ENCODE results near the gene FAM110A.
"Not testable (repeated sequence)": the region's sequence is repeated elsewhere in the genome, so short reads cannot be mapped to it uniquely, and the experiment has no call there.

The FAM110A gene

GRCh38 chr20:841568-842546 is 8.3 kb downstream of the FAM110A start:
- in situ Hi-C loops (cut with MboI; ENCODE audit: low sequenced_read_pairs) = no loop called here

- in situ Hi-C loops (cut with MboI; ENCODE audit: low sequenced_read_pairs) = no loop called here
Measured at GRCh38 chr20:842547-842940, 9.0 kb downstream of the FAM110A start.

GRCh38 chr20:843912-844311 is 10.4 kb downstream of the FAM110A start:
- in situ Hi-C loops (cut with MboI; ENCODE audit: low sequenced_read_pairs) = no loop called here

- in situ Hi-C loops (cut with MboI; ENCODE audit: low sequenced_read_pairs) = no loop called here
Measured at GRCh38 chr20:844473-845225, 11.1 kb downstream of the FAM110A start.

- in situ Hi-C loops (cut with MboI; ENCODE audit: low sequenced_read_pairs) = no loop called here
Measured at GRCh38 chr20:845226-845868, 11.8 kb downstream of the FAM110A start.

GRCh38 chr20:845941-846893 is 12.7 kb downstream of the FAM110A start:
- in situ Hi-C loops (cut with MboI; ENCODE audit: low sequenced_read_pairs) = no loop called here

- in situ Hi-C loops (cut with MboI; ENCODE audit: low sequenced_read_pairs) = no loop called here
Measured at GRCh38 chr20:846894-847278, 13.4 kb downstream of the FAM110A start.

GRCh38 chr20:848193-848592 is 14.7 kb downstream of the FAM110A start:
- in situ Hi-C loops (cut with MboI; ENCODE audit: low sequenced_read_pairs) = no loop called here

- in situ Hi-C loops (cut with MboI; ENCODE audit: low sequenced_read_pairs) = not testable (repeated sequence)
Measured at GRCh38 chr20:848731-849130, 15.2 kb downstream of the FAM110A start.

GRCh38 chr20:853406-853996 is 20.0 kb downstream of the FAM110A start:
- in situ Hi-C loops (cut with MboI; ENCODE audit: low sequenced_read_pairs) = no loop called here

GRCh38 chr20:854601-855000 is 21.1 kb downstream of the FAM110A start:
- in situ Hi-C loops (cut with MboI; ENCODE audit: low sequenced_read_pairs) = no loop called here

- in situ Hi-C loops (cut with MboI; ENCODE audit: low sequenced_read_pairs) = no loop called here
Measured at GRCh38 chr20:855466-856360, 22.2 kb downstream of the FAM110A start.

GRCh38 chr20:856361-856775 is 22.9 kb downstream of the FAM110A start:
- in situ Hi-C loops (cut with MboI; ENCODE audit: low sequenced_read_pairs) = no loop called here

- in situ Hi-C loops (cut with MboI; ENCODE audit: low sequenced_read_pairs) = no loop called here
Measured at GRCh38 chr20:858011-858410, 24.5 kb downstream of the FAM110A start.

- in situ Hi-C loops (cut with MboI; ENCODE audit: low sequenced_read_pairs) = no loop called here
Measured at GRCh38 chr20:859751-860231, 26.3 kb downstream of the FAM110A start.

- in situ Hi-C loops (cut with MboI; ENCODE audit: low sequenced_read_pairs) = no loop called here
Measured at GRCh38 chr20:860891-861290, 27.4 kb downstream of the FAM110A start.

- in situ Hi-C loops (cut with MboI; ENCODE audit: low sequenced_read_pairs) = no loop called here
Measured at GRCh38 chr20:865440-865839, 31.9 kb downstream of the FAM110A start.

- in situ Hi-C loops (cut with MboI; ENCODE audit: low sequenced_read_pairs) = no loop called here
Measured at GRCh38 chr20:868279-868678, 34.8 kb downstream of the FAM110A start.

- in situ Hi-C loops (cut with MboI; ENCODE audit: low sequenced_read_pairs) = no loop called here
Measured at GRCh38 chr20:869606-870005, 36.1 kb downstream of the FAM110A start.

Measured in HL-60/S4 (cell line).